ENCODE data around the gene AASS.

GRCh38 chr7:122033641-122034040, 110.4 kb downstream of the AASS start:
- TF ChIP-seq CTCF (conservative IDR thresholded peaks at IDR 0.05; ENCODE audit: low read depth, low read length) (no peak), EZH2 (IDR thresholded peaks at IDR 0.05; ENCODE audit: borderline replicate concordance, low read depth, low read length, poor library complexity, severe bottlenecking) (no peak)

All from A673 (cell line).